Glutamatergic neuron (in vitro differentiated cells): ENCODE measurements around the gene HYI. TPM values are rescaled to one million over a fixed set of nuclear protein-coding genes. Genes with fewer than 3 reads are reported as not detected.
"Not testable (repeated sequence)": the region's sequence is repeated elsewhere in the genome, so short reads cannot be mapped to it uniquely, and the experiment has no call there.

ENCODE experiments used
- DNase-seq: peaks from one replicate; pipeline ENCODE4 v3.0.0; 2022
- H3K27ac Mint-ChIP-seq: one replicate; pipeline ENCODE4 v1.8.0; 2020; ENCODE audit warnings: mild to moderate bottlenecking, mixed read lengths, inconsistent platforms; ENCODE audit not compliant: unreplicated experiment
- H3K27me3 Mint-ChIP-seq: one replicate; pipeline ENCODE4 v1.8.0; 2020; ENCODE audit warnings: mild to moderate bottlenecking, moderate library complexity, mixed read lengths, inconsistent platforms; ENCODE audit not compliant: unreplicated experiment
- H3K36me3 Mint-ChIP-seq: one replicate; pipeline ENCODE4 v1.8.0; 2020; ENCODE audit warnings: mild to moderate bottlenecking, mixed read lengths, inconsistent platforms; ENCODE audit not compliant: unreplicated experiment
- H3K4me1 Mint-ChIP-seq: one replicate; pipeline ENCODE4 v1.8.0; 2020; ENCODE audit warnings: mild to moderate bottlenecking, low read depth, mixed read lengths, inconsistent platforms; ENCODE audit not compliant: unreplicated experiment
- H3K4me3 Mint-ChIP-seq: one replicate; pipeline ENCODE4 v1.8.0; 2020; ENCODE audit warnings: mild to moderate bottlenecking, mixed read lengths, inconsistent platforms; ENCODE audit not compliant: unreplicated experiment
- H3K9me3 Mint-ChIP-seq: one replicate; pipeline ENCODE4 v1.8.0; 2020; ENCODE audit warnings: mild to moderate bottlenecking, moderate library complexity, mixed read lengths, inconsistent platforms; ENCODE audit not compliant: unreplicated experiment
- CTCF ChIP-seq: fragments of 200-600 bp; sonication (generic); IDR thresholded peaks from one replicate; pipeline ENCODE4 v1.5.0; 2021; ENCODE audit not compliant: partially characterized antibody, unreplicated experiment
- total RNA-seq: library from RNA; stranded (reverse); fragmentation: NEBNext Ultra II Directional; extraction: Animal tissue kit (Norgen Biotek cat#: 25700); gene quantifications from one replicate; pipeline ENCODE4 v1.2.1, GENCODE V29; 2021; ENCODE audit not compliant: unreplicated experiment

HYI gene
- total RNA-seq, 1 donor from 2014 or later, result 18.7 TPM

GRCh38 chr1:43464681-43465504 lies 11.2 kb upstream of the HYI start:
- TF ChIP-seq CTCF, result no peak
- DNase-seq, result no peak
- H3K4me1 Mint-ChIP-seq, result no peaks in the 10 kb centered on the region
- H3K9me3 Mint-ChIP-seq, result no peaks in the 10 kb centered on the region
- H3K4me3 Mint-ChIP-seq, result no peak overlapping the region
- H3K36me3 Mint-ChIP-seq, result no peaks in the 10 kb centered on the region
- H3K27me3 Mint-ChIP-seq, result no peaks in the 10 kb centered on the region
- H3K27ac Mint-ChIP-seq, result no peak overlapping the region

- no peaks in the 10 kb centered on the region for H3K27me3 Mint-ChIP-seq
- no peaks in the 10 kb centered on the region for H3K9me3 Mint-ChIP-seq
- TF ChIP-seq CTCF, result no peak
- H3K36me3 Mint-ChIP-seq, result no peaks in the 10 kb centered on the region
- H3K27ac Mint-ChIP-seq, result no peak overlapping the region
- no peak for DNase-seq
- H3K4me1 Mint-ChIP-seq, result no peaks in the 10 kb centered on the region
- H3K4me3 Mint-ChIP-seq, result no peak overlapping the region
Observed at GRCh38 chr1:43463479-43463878, 9.7 kb upstream of the HYI start.

GRCh38 chr1:43460988-43461693 lies 7.4 kb upstream of the HYI start:
- Mint-ChIP-seq H3K27me3 (no peaks in the 10 kb centered on the region), H3K9me3 (no peaks in the 10 kb centered on the region), H3K4me3 (no peak overlapping the region), H3K36me3 (no peaks in the 10 kb centered on the region), H3K4me1 (no peaks in the 10 kb centered on the region), H3K27ac (no peak overlapping the region)
- TF ChIP-seq CTCF, result no peak
- no peak for DNase-seq

- not testable (repeated sequence) for H3K36me3 Mint-ChIP-seq, H3K9me3 Mint-ChIP-seq, H3K27ac Mint-ChIP-seq, DNase-seq, H3K4me1 Mint-ChIP-seq, H3K4me3 Mint-ChIP-seq, H3K27me3 Mint-ChIP-seq
Observed at GRCh38 chr1:43458379-43458778, 4.6 kb upstream of the HYI start.

GRCh38 chr1:43455213-43455889 lies 1.6 kb upstream of the HYI start:
- H3K9me3 Mint-ChIP-seq, result peaks cover 19% of the 10 kb centered on the region
- no peak for TF ChIP-seq CTCF
- H3K27me3 Mint-ChIP-seq, result peaks cover 9% of the 10 kb centered on the region
- no peak for DNase-seq
- no peaks in the 10 kb centered on the region for H3K36me3 Mint-ChIP-seq
- H3K4me1 Mint-ChIP-seq, result peaks cover 13% of the 10 kb centered on the region
- no peak overlapping the region for H3K27ac Mint-ChIP-seq
- no peak overlapping the region for H3K4me3 Mint-ChIP-seq
